HepG2 (cell line): ENCODE data around the gene INSIG2. TPM values are rescaled to one million over a fixed set of nuclear protein-coding genes. Genes with fewer than 3 reads are reported as not detected.

Source experiments
- ATAC-seq: fragments of 200-7000 bp; cut with Tn5 transposase; 3 replicates; pipeline ENCODE4 v1.9.1; 2020; ENCODE audit warnings: mild to moderate bottlenecking, moderate library complexity
- BruUV-seq: library from RNA; stranded (reverse); fragments of 400-500 nt; replicated peaks from 2 replicates; lab custom pipeline; 2021; lab: Mats Ljungman, UMichigan
- CTCF ChIA-PET: fragments of 300-600 bp; formaldehyde crosslinking; extraction: SDS; loops from one replicate; lab custom pipeline; 2021; ENCODE audit warnings: low total read pairs, inconsistent platforms, low intra/inter-chr PET ratio; lab: Yijun Ruan, JAX
- POLR2A ChIA-PET: fragments of 350-600 bp; sonication (Branson Sonifier 250); formaldehyde crosslinking; loops from one replicate; lab custom pipeline; 2020; ENCODE audit warnings: antibody characterized with exemption, inconsistent platforms; lab: Yijun Ruan, JAX
- DNase-seq: peaks from one replicate; pipeline ENCODE4 v3.0.0-alpha.2; 2015; ENCODE audit warnings: low spot score
- FAIRE-seq: peaks from 3 replicates; lab custom pipeline; 2011; peaks lifted over from hg19 to GRCh38; lab: Jason Lieb, UNC
- H2AFZ ChIP-seq: one replicate; pipeline ENCODE4 v1.6.1; 2011; ENCODE audit warnings: low read length, inconsistent platforms
- H3K27ac ChIP-seq: fragments of 300-600 bp; 3 replicates; pipeline ENCODE4 v1.8.0; 2011; ENCODE audit warnings: mixed run types, mild to moderate bottlenecking, mixed read lengths, low read length, inconsistent platforms; ENCODE audit not compliant: insufficient read depth; ENCODE audit errors: extremely low read length
- H3K27me3 ChIP-seq, 2 experiments: fragments of 200-600 bp in 1 of 2; 2 replicates in 1 of 2; 3 replicates in 1 of 2; pipeline versions ENCODE4 v1.6.0 to v1.8.0; 2011; ENCODE audit warnings: low read length in 2 of 2, mild to moderate bottlenecking in 2 of 2, moderate library complexity in 2 of 2, inconsistent platforms in 1 of 2; ENCODE audit not compliant: insufficient read depth in 2 of 2, control insufficient read depth in 1 of 2
- H3K36me3 ChIP-seq, 2 experiments: fragments of 200-600 bp in 1 of 2; replicated peaks in 1 of 2; 2 replicates in 1 of 2; 3 replicates in 1 of 2; pipeline versions ENCODE4 v1.5.1 to v1.8.0; 2011; ENCODE audit warnings: low read length in 2 of 2, inconsistent platforms in 1 of 2; ENCODE audit not compliant: insufficient read depth in 2 of 2, control insufficient read depth in 1 of 2
- H3K4me1 ChIP-seq: 2 replicates; pipeline ENCODE4 v1.5.1; 2012; ENCODE audit warnings: low read length, inconsistent platforms; ENCODE audit not compliant: insufficient read depth
- H3K4me2 ChIP-seq: 2 replicates; pipeline ENCODE4 v1.6.0; 2011; ENCODE audit warnings: low read depth, low read length, inconsistent platforms
- H3K4me3 ChIP-seq, 3 experiments: fragments of 200-600 bp in 1 of 3; sonication (generic), shearing (Covaris generic) in 1 of 3; replicated peaks in 1 of 3; 2 replicates each; pipeline ENCODE4 v1.5.1; 2011 to 2016; ENCODE audit warnings: low read length in 3 of 3, inconsistent platforms in 2 of 3, low read depth in 2 of 3, mild to moderate bottlenecking in 2 of 3, control low read depth in 1 of 3, mixed read lengths in 1 of 3; ENCODE audit not compliant: insufficient read depth in 1 of 3
- H3K79me2 ChIP-seq: one replicate; pipeline ENCODE4 v1.6.1; 2011; ENCODE audit warnings: low read length, inconsistent platforms; ENCODE audit not compliant: insufficient read depth
- H3K9ac ChIP-seq: 2 replicates; pipeline ENCODE4 v1.6.0; 2011; ENCODE audit warnings: mild to moderate bottlenecking, low read depth, low read length, inconsistent platforms; ENCODE audit not compliant: insufficient read depth
- H3K9me3 ChIP-seq: 2 replicates; pipeline ENCODE4 v1.5.1; 2012; ENCODE audit warnings: mild to moderate bottlenecking, low read length
- H4K20me1 ChIP-seq: 2 replicates; pipeline ENCODE4 v1.6.0; 2011; ENCODE audit warnings: inconsistent platforms, mild to moderate bottlenecking, low read length, moderate library complexity; ENCODE audit not compliant: insufficient read depth
- HCFC1 ChIP-seq: fragments of 150-350 bp; IDR thresholded peaks from 2 replicates; pipeline ENCODE4 v1.6.1; 2014; ENCODE audit warnings: low read depth, low read length
- HNF1B ChIP-seq: sonication (generic); formaldehyde crosslinking; IDR thresholded peaks from 2 replicates; pipeline ENCODE4 v1.5.1; 2020; ENCODE audit warnings: mild to moderate bottlenecking, moderate library complexity, missing genetic modification reagents
- MAFF ChIP-seq: IDR thresholded peaks from 2 replicates; pipeline ENCODE4 v1.6.1; 2011; ENCODE audit warnings: low read depth, low read length, improper control_type of control experiment
- MAFK ChIP-seq, 2 experiments: IDR thresholded peaks in 1 of 2; conservative IDR thresholded peaks in 1 of 2; 2 replicates each; pipeline ENCODE4 v1.6.1; 2011; ENCODE audit warnings: improper control_type of control experiment in 2 of 2, low read length in 2 of 2
- SMYD3 ChIP-seq: sonication (generic); formaldehyde crosslinking; IDR thresholded peaks from 2 replicates; pipeline ENCODE4 v1.8.1; 2023; ENCODE audit warnings: mild to moderate bottlenecking, missing genetic modification reagents
- ZFAT ChIP-seq: sonication (generic); formaldehyde crosslinking; conservative IDR thresholded peaks from 2 replicates; pipeline ENCODE4 v1.8.1; 2023; ENCODE audit warnings: missing genetic modification reagents, inconsistent platforms
- ZKSCAN5 ChIP-seq: sonication (generic); formaldehyde crosslinking; IDR thresholded peaks from 2 replicates; pipeline ENCODE4 v1.5.1; 2020; ENCODE audit warnings: mild to moderate bottlenecking, missing genetic modification reagents
- ZNF512 ChIP-seq: sonication (generic); formaldehyde crosslinking; IDR thresholded peaks from 2 replicates; pipeline ENCODE4 v1.4.0; 2020; ENCODE audit warnings: mild to moderate bottlenecking, missing genetic modification reagents
- ZSCAN29 ChIP-seq: sonication (generic); formaldehyde crosslinking; conservative IDR thresholded peaks from 2 replicates; pipeline ENCODE4 v1.4.0; 2020; ENCODE audit warnings: mild to moderate bottlenecking, missing genetic modification reagents
- WGBS: methylation state at CpG from one replicate; pipeline ENCODE4 v1.1.6; 2017; ENCODE audit warnings: low lambda C conversion rate; 5-methylcytosine and 5-hydroxymethylcytosine counted together
- in situ Hi-C: cut with HindIII; loops from 2 replicates; pipeline ENCODE4 v1.10.0; 2017; ENCODE audit warnings: low pct_unique_long_range_greater_than_20kb; ENCODE audit not compliant: extremely low pct_ligation_motif_present
- intact Hi-C: fragments of 100-400 bp; cut with micrococcal nuclease; formaldehyde crosslinking; loops from one replicate; pipeline ENCODE4 v1.10.0; 2022; ENCODE audit not compliant: unreplicated experiment
- polyA plus RNA-seq, 8 experiments: library from polyadenylated mRNA; depleted of rRNA in 3 of 8; stranded (reverse) in 7 of 8; unstranded in 1 of 8; fragments of >200 nt; fragmentation: Illumina TruSeq in 4 of 8; extraction: Trizol in 4 of 8; gene quantifications; 2 replicates each; pipeline versions ENCODE4 v1.2.1 to v1.2.3, GENCODE V29; 2011 to 2016; ENCODE audit warnings: low read depth in 4 of 8, missing spikeins in 1 of 8, mixed read lengths in 1 of 8; ENCODE audit not compliant: insufficient read depth in 1 of 8
- total RNA-seq, 5 experiments: library from RNA; depleted of rRNA; stranded (reverse); fragments of >200 nt; fragmentation: Illumina TruSeq; extraction: Trizol; gene quantifications; 2 replicates each; pipeline ENCODE4 v1.2.3, GENCODE V29; 2016; ENCODE audit warnings: low read depth in 1 of 5

INSIG2 gene
- total and polyA plus RNA-seq, 2 of the 13 experiments (the other 11 are each of a cell fraction or from before 2014, with no cell fraction given) = 73.5 to 481 TPM

GRCh38 chr2:118052474-118052873 lies 35.8 kb upstream of the INSIG2 start:
- no peaks in the 10 kb centered on the region for H3K79me2 ChIP-seq
- H3K9me3 ChIP-seq = no peaks in the 10 kb centered on the region
- in situ Hi-C loops = no loop called here
- peaks cover 0 to 25% of the 10 kb centered on the region in 2 experiments; a peak in 2 of 5 replicates for H3K27me3 ChIP-seq
- DNase-seq (no peak), ATAC-seq (no peak), FAIRE-seq (no peak)
- CTCF ChIA-PET = no interaction called here
- 18% methylated on average over 2 of the region's 2 CpGs for WGBS
- POLR2A ChIA-PET = interaction anchor here (1.6 kb wide), 2 partner anchors 33 to 36 kb away, joined by 3 to 4 read pairs; partner anchors contain the start of gene INSIG2
- H2AFZ ChIP-seq = no peak overlapping the region
- no peak overlapping the region for H3K9ac ChIP-seq
- intact Hi-C loops = no loop called here
- H3K27ac ChIP-seq = no peak overlapping the region
- no TSS peak for BruUV-seq
- no peak for TF ChIP-seq HCFC1
- no peak for TF ChIP-seq ZKSCAN5 (CRISPR knock-in tag)
- TF ChIP-seq ZNF512 = no peak
- TF ChIP-seq SMYD3 = no peak
- no peak for TF ChIP-seq ZSCAN29
- peak; percentile 78 for TF ChIP-seq MAFF
- TF ChIP-seq HNF1B (CRISPR knock-in tag) = no peak
- peak; percentile 75 to 86 for TF ChIP-seq MAFK (conservative IDR thresholded peaks at IDR 0.05 in 1 of 2, IDR thresholded peaks at IDR 0.05 in 1 of 2; ENCODE audit: low read length in 2 of 2)
- no peak for TF ChIP-seq ZFAT (CRISPR knock-in tag)
- H4K20me1 ChIP-seq = no peaks in the 10 kb centered on the region
- no peak overlapping the region for H3K4me2 ChIP-seq
- H3K4me1 ChIP-seq = peaks cover 11% of the 10 kb centered on the region; the same call in 1 of the 2 replicates
- H3K36me3 ChIP-seq = no peaks in the 10 kb centered on the region
- H3K4me3 ChIP-seq = no peak overlapping the region
